WTC11 (cell line): ENCODE results near the gene CEP68. TPM values are rescaled to one million over a fixed set of nuclear protein-coding genes. Genes with fewer than 3 reads are reported as not detected.

Experiments used
- ATAC-seq: fragments of 200-7000 bp; cut with Tn5 transposase; 2 replicates; pipeline ENCODE4 v1.10.0; 2021; ENCODE audit warnings: mild to moderate bottlenecking, moderate library complexity
- CTCF ChIA-PET: fragments of 300-600 bp; sonication (Branson Sonifier 250); formaldehyde crosslinking; loops from one replicate; lab custom pipeline; 2021; ENCODE audit warnings: antibody characterized with exemption; lab: Charles Lee
- POLR2A ChIA-PET: fragments of 350-600 bp; sonication (Branson Sonifier 250); formaldehyde crosslinking; loops from one replicate; lab custom pipeline; 2021; ENCODE audit warnings: antibody characterized with exemption; lab: Charles Lee
- DNase-seq: peaks from one replicate; pipeline ENCODE4 v3.0.0; 2021; ENCODE audit warnings: low spot score
- H3K27ac Mint-ChIP-seq: 2 replicates; pipeline ENCODE4 v1.8.0; 2021; ENCODE audit warnings: mixed read lengths
- H3K27me3 Mint-ChIP-seq: 2 replicates; pipeline ENCODE4 v1.8.0; 2021; ENCODE audit warnings: low read depth, mild to moderate bottlenecking, moderate library complexity, mixed read lengths
- H3K36me3 Mint-ChIP-seq: 2 replicates; pipeline ENCODE4 v1.8.0; 2021; ENCODE audit warnings: mixed read lengths
- H3K4me1 Mint-ChIP-seq: 2 replicates; pipeline ENCODE4 v1.8.0; 2022; ENCODE audit warnings: mixed read lengths
- H3K4me3 Mint-ChIP-seq: 2 replicates; pipeline ENCODE4 v1.8.0; 2021; ENCODE audit warnings: mild to moderate bottlenecking, moderate library complexity, mixed read lengths
- H3K9me3 Mint-ChIP-seq: 2 replicates; pipeline ENCODE4 v1.8.0; 2021; ENCODE audit warnings: mixed read lengths
- ATF3 ChIP-seq: sonication (generic); formaldehyde crosslinking; conservative IDR thresholded peaks from 2 replicates; pipeline ENCODE4 v1.8.1; 2022; ENCODE audit warnings: mild to moderate bottlenecking, missing genetic modification reagents
- CREM ChIP-seq: sonication (generic); formaldehyde crosslinking; IDR thresholded peaks from 2 replicates; pipeline ENCODE4 v1.8.1; 2022; ENCODE audit warnings: mild to moderate bottlenecking, missing genetic modification reagents, moderate library complexity
- E2F4 ChIP-seq: sonication (generic); formaldehyde crosslinking; IDR thresholded peaks from 2 replicates; pipeline ENCODE4 v1.8.1; 2022; ENCODE audit warnings: low read depth, mild to moderate bottlenecking, moderate library complexity, missing genetic modification reagents, borderline replicate concordance
- E2F5 ChIP-seq: sonication (generic); formaldehyde crosslinking; IDR thresholded peaks from 2 replicates; pipeline ENCODE4 v1.8.1; 2022; ENCODE audit warnings: mild to moderate bottlenecking, moderate library complexity, missing genetic modification reagents
- EMX1 ChIP-seq: fragments of 250-450 bp; sonication (Bioruptor Pico); IDR thresholded peaks from 2 replicates; pipeline ENCODE4 v1.8.0; 2021; ENCODE audit warnings: mild to moderate bottlenecking
- ETV6 ChIP-seq: sonication (generic); formaldehyde crosslinking; IDR thresholded peaks from 2 replicates; pipeline ENCODE4 v1.8.1; 2022; ENCODE audit warnings: mild to moderate bottlenecking, missing genetic modification reagents
- GRHL2 ChIP-seq: fragments of 250-450 bp; sonication (Bioruptor Pico); IDR thresholded peaks from 2 replicates; pipeline ENCODE4 v1.8.0; 2022; ENCODE audit warnings: mild to moderate bottlenecking, moderate library complexity; ENCODE audit not compliant: insufficient replicate concordance, severe bottlenecking
- HMGA2 ChIP-seq: fragments of 250-450 bp; sonication (Bioruptor Pico); IDR thresholded peaks from 2 replicates; pipeline ENCODE4 v1.4.0; 2021; ENCODE audit warnings: mild to moderate bottlenecking, moderate library complexity
- JUN ChIP-seq: sonication (generic); formaldehyde crosslinking; IDR thresholded peaks from 2 replicates; pipeline ENCODE4 v1.8.0; 2023; ENCODE audit warnings: mild to moderate bottlenecking, missing genetic modification reagents
- KAT7 ChIP-seq: sonication (generic); formaldehyde crosslinking; IDR thresholded peaks from 2 replicates; pipeline ENCODE4 v1.8.1; 2023; ENCODE audit warnings: missing genetic modification reagents, mild to moderate bottlenecking, borderline replicate concordance
- MXD4 ChIP-seq: fragments of 250-450 bp; sonication (Bioruptor Pico); IDR thresholded peaks from 2 replicates; pipeline ENCODE4 v1.8.0; 2021; ENCODE audit warnings: mild to moderate bottlenecking, moderate library complexity, borderline replicate concordance
- MYBL2 ChIP-seq: sonication (generic); formaldehyde crosslinking; IDR thresholded peaks from 2 replicates; pipeline ENCODE4 v1.8.1; 2023; ENCODE audit warnings: mild to moderate bottlenecking, moderate library complexity, missing genetic modification reagents
- NFE2L1 ChIP-seq: sonication (generic); formaldehyde crosslinking; IDR thresholded peaks from 2 replicates; pipeline ENCODE4 v1.8.1; 2023; ENCODE audit warnings: missing genetic modification reagents
- NR2C2 ChIP-seq: sonication (generic); formaldehyde crosslinking; IDR thresholded peaks from 2 replicates; pipeline ENCODE4 v1.8.0; 2022; ENCODE audit warnings: mild to moderate bottlenecking, missing genetic modification reagents
- SMAD3 ChIP-seq: sonication (generic); formaldehyde crosslinking; IDR thresholded peaks from 2 replicates; pipeline ENCODE4 v1.8.0; 2022; ENCODE audit warnings: missing genetic modification reagents, mild to moderate bottlenecking, borderline replicate concordance
- SOX15 ChIP-seq: fragments of 250-450 bp; sonication (Bioruptor Pico); IDR thresholded peaks from 2 replicates; pipeline ENCODE4 v1.9.0; 2021; ENCODE audit warnings: mild to moderate bottlenecking
- SP1 ChIP-seq: sonication (generic); formaldehyde crosslinking; conservative IDR thresholded peaks from 2 replicates; pipeline ENCODE4 v1.8.1; 2022; ENCODE audit warnings: missing genetic modification reagents
- ZBTB21 ChIP-seq: sonication (generic); formaldehyde crosslinking; IDR thresholded peaks from 2 replicates; pipeline ENCODE4 v1.8.1; 2023; ENCODE audit warnings: mild to moderate bottlenecking, missing genetic modification reagents, borderline replicate concordance
- ZMAT4 ChIP-seq: fragments of 250-450 bp; sonication (Bioruptor Pico); IDR thresholded peaks from 2 replicates; pipeline ENCODE4 v1.9.0; 2021; ENCODE audit warnings: mild to moderate bottlenecking
- ZNF121 ChIP-seq: sonication (generic); formaldehyde crosslinking; IDR thresholded peaks from 2 replicates; pipeline ENCODE4 v1.8.0; 2023; ENCODE audit warnings: missing genetic modification reagents
- ZNF138 ChIP-seq: sonication (generic); formaldehyde crosslinking; conservative IDR thresholded peaks from 2 replicates; pipeline ENCODE4 v1.8.1; 2022; ENCODE audit warnings: mild to moderate bottlenecking, moderate library complexity, missing genetic modification reagents
- ZNF219 ChIP-seq: sonication (generic); formaldehyde crosslinking; IDR thresholded peaks from 2 replicates; pipeline ENCODE4 v1.8.0; 2023; ENCODE audit warnings: missing genetic modification reagents, mild to moderate bottlenecking, borderline replicate concordance
- total RNA-seq: library from RNA; stranded (reverse); gene quantifications from 3 replicates; pipeline ENCODE4 v1.2.3, GENCODE V29; 2021
- TF ChIP-seq, protein P1 (sequence below): sonication (generic); formaldehyde crosslinking; IDR thresholded peaks from 2 replicates; pipeline ENCODE4 v1.8.1; 2022; ENCODE audit warnings: low read depth, missing genetic modification reagents, borderline replicate concordance
- TF ChIP-seq, protein P2 (sequence below): sonication (generic); formaldehyde crosslinking; IDR thresholded peaks from 2 replicates; pipeline ENCODE4 v1.8.0; 2022; ENCODE audit warnings: mild to moderate bottlenecking, missing genetic modification reagents
- TF ChIP-seq, protein P3 (sequence below): fragments of 200-600 bp; IDR thresholded peaks from 2 replicates; pipeline ENCODE4 v1.8.0; 2022; ENCODE audit warnings: antibody characterized with exemption
- TF ChIP-seq, protein P4 (sequence below): fragments of 250-450 bp; sonication (Bioruptor Pico); IDR thresholded peaks from 2 replicates; pipeline ENCODE4 v1.9.0; 2021; ENCODE audit warnings: mild to moderate bottlenecking, borderline replicate concordance

CEP68 gene
- total RNA-seq, 1 experiment from 2014 or later = 16.7 TPM

DNA sequence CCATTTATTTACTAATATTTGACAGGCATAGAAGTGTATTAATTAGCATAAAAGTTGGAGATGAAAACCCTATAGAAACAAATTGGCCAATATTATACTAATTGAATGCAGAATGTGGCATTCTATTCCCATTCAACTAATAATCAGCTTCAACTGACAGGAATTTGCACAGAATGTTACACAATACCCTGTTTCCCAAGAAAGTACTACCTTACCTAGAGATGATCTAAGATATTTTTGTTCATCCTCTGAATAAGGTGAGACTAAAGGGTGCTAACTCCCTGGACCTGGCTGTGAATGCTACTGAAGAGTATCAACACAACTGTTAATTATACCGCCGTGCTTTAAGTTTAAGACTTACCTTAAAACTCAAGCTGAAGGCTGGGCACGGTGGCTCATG lies 28.9 kb downstream of the CEP68 start:
- Mint-ChIP-seq H3K27me3 (no peaks in the 10 kb centered on the region), H3K27ac (no peak overlapping the region), H3K4me1 (peaks cover 5% of the 10 kb centered on the region), H3K36me3 (peaks cover 54% of the 10 kb centered on the region), H3K4me3 (no peak overlapping the region), H3K9me3 (no peaks in the 10 kb centered on the region)
- TF ChIP-seq, protein P1, sequence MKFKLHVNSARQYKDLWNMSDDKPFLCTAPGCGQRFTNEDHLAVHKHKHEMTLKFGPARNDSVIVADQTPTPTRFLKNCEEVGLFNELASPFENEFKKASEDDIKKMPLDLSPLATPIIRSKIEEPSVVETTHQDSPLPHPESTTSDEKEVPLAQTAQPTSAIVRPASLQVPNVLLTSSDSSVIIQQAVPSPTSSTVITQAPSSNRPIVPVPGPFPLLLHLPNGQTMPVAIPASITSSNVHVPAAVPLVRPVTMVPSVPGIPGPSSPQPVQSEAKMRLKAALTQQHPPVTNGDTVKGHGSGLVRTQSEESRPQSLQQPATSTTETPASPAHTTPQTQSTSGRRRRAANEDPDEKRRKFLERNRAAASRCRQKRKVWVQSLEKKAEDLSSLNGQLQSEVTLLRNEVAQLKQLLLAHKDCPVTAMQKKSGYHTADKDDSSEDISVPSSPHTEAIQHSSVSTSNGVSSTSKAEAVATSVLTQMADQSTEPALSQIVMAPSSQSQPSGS (CRISPR knock-in tag) = no peak
- TF ChIP-seq HMGA2 (CRISPR knock-in tag) (no peak), ETV6 (CRISPR knock-in tag) (no peak), SMAD3 (CRISPR knock-in tag) (no peak), ZNF219 (no peak), NR2C2 (CRISPR knock-in tag) (no peak), ZNF138 (no peak), NFE2L1 (no peak), KAT7 (CRISPR knock-in tag) (no peak), ZNF121 (no peak), E2F5 (CRISPR knock-in tag) (no peak), EMX1 (CRISPR knock-in tag) (no peak), E2F4 (no peak), JUN (no peak), ZBTB21 (CRISPR knock-in tag) (no peak), MXD4 (CRISPR knock-in tag) (no peak), SP1 (CRISPR knock-in tag) (no peak), ATF3 (CRISPR knock-in tag) (no peak)
- TF ChIP-seq, protein P2, sequence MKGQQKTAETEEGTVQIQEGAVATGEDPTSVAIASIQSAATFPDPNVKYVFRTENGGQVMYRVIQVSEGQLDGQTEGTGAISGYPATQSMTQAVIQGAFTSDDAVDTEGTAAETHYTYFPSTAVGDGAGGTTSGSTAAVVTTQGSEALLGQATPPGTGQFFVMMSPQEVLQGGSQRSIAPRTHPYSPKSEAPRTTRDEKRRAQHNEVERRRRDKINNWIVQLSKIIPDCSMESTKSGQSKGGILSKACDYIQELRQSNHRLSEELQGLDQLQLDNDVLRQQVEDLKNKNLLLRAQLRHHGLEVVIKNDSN (CRISPR knock-in tag) = no peak
- CTCF ChIA-PET = interaction anchor here (0.6 to 1.7 kb wide), 2 partner anchors 9 kb away, joined by 3 read pairs; no protein-coding TSS in a partner anchor
- DNase-seq = no peak
- POLR2A ChIA-PET = no interaction called here
- ATAC-seq = no peak

GRCh38 chr2:65092791-65093190 lies 36.6 kb downstream of the CEP68 start:
- peaks cover 8% of the 10 kb centered on the region for H3K4me1 Mint-ChIP-seq
- ATAC-seq (no peak), DNase-seq (no peak)
- no peak overlapping the region for H3K27ac Mint-ChIP-seq
- H3K27me3 Mint-ChIP-seq = no peaks in the 10 kb centered on the region
- peaks cover 48% of the 10 kb centered on the region for H3K36me3 Mint-ChIP-seq
- ChIA-PET POLR2A (no interaction called here), CTCF (no interaction called here)
- H3K9me3 Mint-ChIP-seq = no peaks in the 10 kb centered on the region
- H3K4me3 Mint-ChIP-seq = no peak overlapping the region
- TF ChIP-seq ZMAT4 (no peak), CREM (CRISPR knock-in tag) (no peak), SOX15 (no peak), MYBL2 (CRISPR knock-in tag) (no peak), GRHL2 (CRISPR knock-in tag) (no peak), NR2C2 (CRISPR knock-in tag) (no peak)
- TF ChIP-seq, protein P3, sequence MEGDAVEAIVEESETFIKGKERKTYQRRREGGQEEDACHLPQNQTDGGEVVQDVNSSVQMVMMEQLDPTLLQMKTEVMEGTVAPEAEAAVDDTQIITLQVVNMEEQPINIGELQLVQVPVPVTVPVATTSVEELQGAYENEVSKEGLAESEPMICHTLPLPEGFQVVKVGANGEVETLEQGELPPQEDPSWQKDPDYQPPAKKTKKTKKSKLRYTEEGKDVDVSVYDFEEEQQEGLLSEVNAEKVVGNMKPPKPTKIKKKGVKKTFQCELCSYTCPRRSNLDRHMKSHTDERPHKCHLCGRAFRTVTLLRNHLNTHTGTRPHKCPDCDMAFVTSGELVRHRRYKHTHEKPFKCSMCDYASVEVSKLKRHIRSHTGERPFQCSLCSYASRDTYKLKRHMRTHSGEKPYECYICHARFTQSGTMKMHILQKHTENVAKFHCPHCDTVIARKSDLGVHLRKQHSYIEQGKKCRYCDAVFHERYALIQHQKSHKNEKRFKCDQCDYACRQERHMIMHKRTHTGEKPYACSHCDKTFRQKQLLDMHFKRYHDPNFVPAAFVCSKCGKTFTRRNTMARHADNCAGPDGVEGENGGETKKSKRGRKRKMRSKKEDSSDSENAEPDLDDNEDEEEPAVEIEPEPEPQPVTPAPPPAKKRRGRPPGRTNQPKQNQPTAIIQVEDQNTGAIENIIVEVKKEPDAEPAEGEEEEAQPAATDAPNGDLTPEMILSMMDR = no peak
- TF ChIP-seq, protein P4, sequence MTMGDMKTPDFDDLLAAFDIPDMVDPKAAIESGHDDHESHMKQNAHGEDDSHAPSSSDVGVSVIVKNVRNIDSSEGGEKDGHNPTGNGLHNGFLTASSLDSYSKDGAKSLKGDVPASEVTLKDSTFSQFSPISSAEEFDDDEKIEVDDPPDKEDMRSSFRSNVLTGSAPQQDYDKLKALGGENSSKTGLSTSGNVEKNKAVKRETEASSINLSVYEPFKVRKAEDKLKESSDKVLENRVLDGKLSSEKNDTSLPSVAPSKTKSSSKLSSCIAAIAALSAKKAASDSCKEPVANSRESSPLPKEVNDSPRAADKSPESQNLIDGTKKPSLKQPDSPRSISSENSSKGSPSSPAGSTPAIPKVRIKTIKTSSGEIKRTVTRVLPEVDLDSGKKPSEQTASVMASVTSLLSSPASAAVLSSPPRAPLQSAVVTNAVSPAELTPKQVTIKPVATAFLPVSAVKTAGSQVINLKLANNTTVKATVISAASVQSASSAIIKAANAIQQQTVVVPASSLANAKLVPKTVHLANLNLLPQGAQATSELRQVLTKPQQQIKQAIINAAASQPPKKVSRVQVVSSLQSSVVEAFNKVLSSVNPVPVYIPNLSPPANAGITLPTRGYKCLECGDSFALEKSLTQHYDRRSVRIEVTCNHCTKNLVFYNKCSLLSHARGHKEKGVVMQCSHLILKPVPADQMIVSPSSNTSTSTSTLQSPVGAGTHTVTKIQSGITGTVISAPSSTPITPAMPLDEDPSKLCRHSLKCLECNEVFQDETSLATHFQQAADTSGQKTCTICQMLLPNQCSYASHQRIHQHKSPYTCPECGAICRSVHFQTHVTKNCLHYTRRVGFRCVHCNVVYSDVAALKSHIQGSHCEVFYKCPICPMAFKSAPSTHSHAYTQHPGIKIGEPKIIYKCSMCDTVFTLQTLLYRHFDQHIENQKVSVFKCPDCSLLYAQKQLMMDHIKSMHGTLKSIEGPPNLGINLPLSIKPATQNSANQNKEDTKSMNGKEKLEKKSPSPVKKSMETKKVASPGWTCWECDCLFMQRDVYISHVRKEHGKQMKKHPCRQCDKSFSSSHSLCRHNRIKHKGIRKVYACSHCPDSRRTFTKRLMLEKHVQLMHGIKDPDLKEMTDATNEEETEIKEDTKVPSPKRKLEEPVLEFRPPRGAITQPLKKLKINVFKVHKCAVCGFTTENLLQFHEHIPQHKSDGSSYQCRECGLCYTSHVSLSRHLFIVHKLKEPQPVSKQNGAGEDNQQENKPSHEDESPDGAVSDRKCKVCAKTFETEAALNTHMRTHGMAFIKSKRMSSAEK (CRISPR knock-in tag) = no peak
